Measurements from ENCODE around the gene RAE1. TPM values are rescaled to one million over a fixed set of nuclear protein-coding genes. Genes with fewer than 3 reads are reported as not detected.

RAE1 gene
- total and polyA plus RNA-seq, 2 donors (not counting 3 experiments of a cell fraction or from before 2014, with no cell fraction given), result 34.1 to 55.8 TPM

- BruUV-seq (replicated peaks), result no TSS peak
- Histone ChIP-seq H3K4me1 (ENCODE audit: control insufficient read depth, extremely low read depth, insufficient read depth, low read length) (no peaks in the 10 kb centered on the region), H3K27ac (ENCODE audit: insufficient read depth, low read depth, low read length) (no peak overlapping the region), H3K4me2 (ENCODE audit: insufficient read depth, low read length) (no peak overlapping the region), H3K27me3 (ENCODE audit: control insufficient read depth in 2 of 2, insufficient read depth in 2 of 2, low read length in 2 of 2) (no peaks in the 10 kb centered on the region), H3K9ac (replicated peaks; ENCODE audit: extremely low read depth, insufficient read depth, low read length) (no peak overlapping the region), H3K4me3 (replicated peaks in 1 of 3; ENCODE audit: insufficient read depth in 1 of 3, low read depth in 1 of 3, low read length in 3 of 3) (no peak overlapping the region), H2AFZ (ENCODE audit: low read depth, low read length) (no peak overlapping the region), H3K9me1 (replicated peaks; ENCODE audit: control insufficient read depth, extremely low read depth, insufficient read depth, low read length) (no peaks in the 10 kb centered on the region), H3K9me3 (replicated peaks; ENCODE audit: control insufficient read depth, insufficient read depth, low read length) (no peaks in the 10 kb centered on the region), H3K36me3 (ENCODE audit: control insufficient read depth in 2 of 2, extremely low read depth in 1 of 2, insufficient read depth in 2 of 2, low read length in 2 of 2) (peaks cover 40 to 56% of the 10 kb centered on the region in 2 experiments), H3K79me2 (ENCODE audit: control insufficient read depth, insufficient read depth, low read length) (no peaks in the 10 kb centered on the region), H4K20me1 (replicated peaks; ENCODE audit: control insufficient read depth, extremely low read depth, insufficient read depth, low read length) (no peaks in the 10 kb centered on the region)
- FAIRE-seq (no peak), DNase-seq (ENCODE audit: low read depth, low spot score) (no peak)
- ChIA-PET CTCF (interaction anchor here (1.1 to 1.5 kb wide), 2 partner anchors 11 to 12 kb away, joined by 4 to 6 read pairs; no protein-coding TSS in a partner anchor), POLR2A (no interaction called here)
- intact Hi-C loops (cut with micrococcal nuclease), result no loop called here
- dilution Hi-C loops (cut with MboI; ENCODE audit: extremely low pct_ligation_motif_present, low sequenced_read_pairs), result no loop called here
- TF ChIP-seq POLR2AphosphoS5 (IDR thresholded peaks at IDR 0.05; ENCODE audit: insufficient read depth, low read depth, low read length), result no peak
- no peak for TF ChIP-seq FOS (IDR thresholded peaks at IDR 0.05; ENCODE audit: borderline replicate concordance, insufficient read depth, low read length)
- TF ChIP-seq JUN (IDR thresholded peaks at IDR 0.05; ENCODE audit: borderline replicate concordance, insufficient read depth, insufficient read length, low read depth), result no peak
- TF ChIP-seq, protein P1, sequence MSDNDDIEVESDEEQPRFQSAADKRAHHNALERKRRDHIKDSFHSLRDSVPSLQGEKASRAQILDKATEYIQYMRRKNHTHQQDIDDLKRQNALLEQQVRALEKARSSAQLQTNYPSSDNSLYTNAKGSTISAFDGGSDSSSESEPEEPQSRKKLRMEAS (IDR thresholded peaks at IDR 0.05; ENCODE audit: insufficient read depth, insufficient read length), result no peak
- TF ChIP-seq POLR2A (IDR thresholded peaks at IDR 0.05; ENCODE audit: low read depth, low read length), result no peak
- TF ChIP-seq GATA2 (IDR thresholded peaks at IDR 0.05; ENCODE audit: insufficient read depth, insufficient read length, low read depth, low read length), result no peak
- no peak for TF ChIP-seq MYC (IDR thresholded peaks at IDR 0.05; ENCODE audit: low read depth, low read length)
- no peak for TF ChIP-seq CTCF (IDR thresholded peaks at IDR 0.05; ENCODE audit: extremely low read depth in 1 of 2, insufficient read depth in 1 of 2, low read depth in 1 of 2, low read length in 2 of 2)
- TF ChIP-seq EZH2 (IDR thresholded peaks at IDR 0.05; ENCODE audit: borderline replicate concordance, low read depth, low read length, severe bottlenecking), result no peak
These were observed 18.5 kb downstream of the RAE1 start for GRCh38 chr20:57369596-57369995.
